ENCODE measurements around the gene COQ9.

DNA sequence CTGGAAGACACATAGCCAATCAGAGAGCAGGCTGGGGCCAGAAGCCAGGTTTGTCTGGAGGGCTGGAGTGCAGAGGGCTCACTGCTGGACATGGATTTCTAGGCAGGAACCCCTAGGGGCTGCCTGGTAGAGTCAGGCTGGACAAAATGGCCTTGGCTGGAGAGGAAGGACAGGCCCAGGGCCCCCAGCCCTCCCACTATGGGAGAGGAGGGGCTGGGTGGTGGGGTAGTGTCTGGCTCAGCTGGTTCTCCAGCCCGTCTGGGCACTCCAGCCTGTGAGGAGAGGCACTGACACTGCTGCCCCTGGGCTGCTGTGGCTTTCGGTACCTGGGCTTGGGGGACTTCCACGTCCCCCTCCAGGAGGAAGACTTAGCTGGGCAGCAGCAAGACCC, 60.8 kb downstream of the COQ9 start:
- TF ChIP-seq, protein P1, sequence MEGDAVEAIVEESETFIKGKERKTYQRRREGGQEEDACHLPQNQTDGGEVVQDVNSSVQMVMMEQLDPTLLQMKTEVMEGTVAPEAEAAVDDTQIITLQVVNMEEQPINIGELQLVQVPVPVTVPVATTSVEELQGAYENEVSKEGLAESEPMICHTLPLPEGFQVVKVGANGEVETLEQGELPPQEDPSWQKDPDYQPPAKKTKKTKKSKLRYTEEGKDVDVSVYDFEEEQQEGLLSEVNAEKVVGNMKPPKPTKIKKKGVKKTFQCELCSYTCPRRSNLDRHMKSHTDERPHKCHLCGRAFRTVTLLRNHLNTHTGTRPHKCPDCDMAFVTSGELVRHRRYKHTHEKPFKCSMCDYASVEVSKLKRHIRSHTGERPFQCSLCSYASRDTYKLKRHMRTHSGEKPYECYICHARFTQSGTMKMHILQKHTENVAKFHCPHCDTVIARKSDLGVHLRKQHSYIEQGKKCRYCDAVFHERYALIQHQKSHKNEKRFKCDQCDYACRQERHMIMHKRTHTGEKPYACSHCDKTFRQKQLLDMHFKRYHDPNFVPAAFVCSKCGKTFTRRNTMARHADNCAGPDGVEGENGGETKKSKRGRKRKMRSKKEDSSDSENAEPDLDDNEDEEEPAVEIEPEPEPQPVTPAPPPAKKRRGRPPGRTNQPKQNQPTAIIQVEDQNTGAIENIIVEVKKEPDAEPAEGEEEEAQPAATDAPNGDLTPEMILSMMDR (IDR thresholded peaks at IDR 0.05) = no peak
- TF ChIP-seq POLR2A (IDR thresholded peaks at IDR 0.05) = no peak
